Activated naive CD4-positive, alpha-beta T cell treated with anti-CD3 and anti-CD28 coated beads, Interleukin-2, amount 10 ng/mL, durations not matched to agents 7 days and 5 days (primary cell): ENCODE measurements around the gene SIGMAR1.
"Not testable (repeated sequence)": the region's sequence is repeated elsewhere in the genome, so short reads cannot be mapped to it uniquely, and the experiment has no call there.

ENCODE experiments used
- CTCF ChIA-PET: fragments of 350-600 bp; sonication (Branson Sonifier 250); formaldehyde crosslinking; loops from one replicate; lab custom pipeline; 2021; ENCODE audit warnings: antibody characterized with exemption; lab: Charles Lee
- DNase-seq: peaks from one replicate; pipeline ENCODE4 v3.0.0-alpha.2; 2020
- H3K27ac Mint-ChIP-seq: one replicate; pipeline ENCODE4 v1.8.0; 2021; ENCODE audit warnings: mild to moderate bottlenecking, moderate library complexity, mixed read lengths
- H3K27me3 Mint-ChIP-seq: one replicate; pipeline ENCODE4 v1.8.0; 2021; ENCODE audit warnings: mild to moderate bottlenecking, mixed read lengths
- H3K36me3 Mint-ChIP-seq: one replicate; pipeline ENCODE4 v1.8.0; 2021; ENCODE audit warnings: mixed read lengths
- H3K4me1 Mint-ChIP-seq: one replicate; pipeline ENCODE4 v1.8.0; 2021; ENCODE audit warnings: mixed read lengths
- H3K4me3 Mint-ChIP-seq: one replicate; pipeline ENCODE4 v1.8.0; 2021; ENCODE audit warnings: mild to moderate bottlenecking, moderate library complexity, mixed read lengths
- H3K9me3 Mint-ChIP-seq: one replicate; pipeline ENCODE4 v1.8.0; 2021; ENCODE audit warnings: mixed read lengths

Gene SIGMAR1

DNA sequence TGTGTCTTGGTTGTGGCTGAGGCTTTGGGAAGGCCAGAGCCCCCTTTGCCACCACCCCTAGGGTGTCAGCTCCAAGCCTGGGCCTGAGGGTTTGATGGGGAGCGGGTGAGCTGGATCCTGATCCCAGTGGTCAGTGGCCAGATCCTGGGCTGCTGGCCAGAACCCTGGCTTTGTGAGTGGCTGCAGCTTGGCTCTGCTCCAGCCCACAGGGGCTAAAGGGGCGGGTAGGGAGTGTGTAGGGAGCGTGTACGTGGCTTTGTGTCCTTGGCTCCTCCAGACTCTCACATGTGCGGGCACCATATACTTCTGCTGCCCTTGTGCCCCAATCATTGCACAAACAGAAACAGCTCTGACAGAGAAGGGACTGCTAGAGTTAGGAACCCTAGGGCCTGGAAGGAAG lies 13.2 kb upstream of the SIGMAR1 start:
- no peaks in the 10 kb centered on the region for H3K9me3 Mint-ChIP-seq
- no peak overlapping the region for H3K27ac Mint-ChIP-seq
- H3K4me1 Mint-ChIP-seq = peaks cover 45% of the 10 kb centered on the region
- no peak overlapping the region for H3K4me3 Mint-ChIP-seq
- DNase-seq = no peak
- CTCF ChIA-PET = interaction anchor here (1.1 kb wide), 1 partner anchor 13 kb away, joined by 4 read pairs; no protein-coding TSS in a partner anchor
- H3K36me3 Mint-ChIP-seq = peaks cover 37% of the 10 kb centered on the region
- H3K27me3 Mint-ChIP-seq = no peaks in the 10 kb centered on the region

DNA sequence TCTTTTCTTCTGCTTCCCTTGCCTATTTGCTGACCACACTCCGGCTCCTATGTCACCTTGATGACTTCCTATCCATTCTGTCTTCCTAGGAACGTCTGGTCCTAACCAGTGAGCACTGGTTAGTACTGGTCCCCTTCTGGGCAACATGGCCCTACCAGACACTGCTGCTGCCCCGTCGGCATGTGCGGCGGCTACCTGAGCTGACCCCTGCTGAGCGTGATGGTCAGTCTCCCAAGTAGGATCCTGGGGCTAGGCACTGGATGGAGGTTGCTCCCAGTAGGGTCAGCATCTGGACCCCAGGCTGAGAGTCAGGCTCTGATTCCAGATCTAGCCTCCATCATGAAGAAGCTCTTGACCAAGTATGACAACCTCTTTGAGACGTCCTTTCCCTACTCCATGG lies 11.1 kb upstream of the SIGMAR1 start:
- DNase-seq = no peak
- Mint-ChIP-seq H3K4me3 (peak overlapping the region; percentile 97), H3K27me3 (no peaks in the 10 kb centered on the region), H3K36me3 (peaks cover 37% of the 10 kb centered on the region), H3K4me1 (peaks cover 46% of the 10 kb centered on the region), H3K9me3 (no peaks in the 10 kb centered on the region), H3K27ac (no peak overlapping the region)
- CTCF ChIA-PET = interaction anchor here (0.8 to 3.4 kb wide), 2 partner anchors 14 kb away, joined by 3 to 36 read pairs; partner anchors contain the start of gene CCL27

DNA sequence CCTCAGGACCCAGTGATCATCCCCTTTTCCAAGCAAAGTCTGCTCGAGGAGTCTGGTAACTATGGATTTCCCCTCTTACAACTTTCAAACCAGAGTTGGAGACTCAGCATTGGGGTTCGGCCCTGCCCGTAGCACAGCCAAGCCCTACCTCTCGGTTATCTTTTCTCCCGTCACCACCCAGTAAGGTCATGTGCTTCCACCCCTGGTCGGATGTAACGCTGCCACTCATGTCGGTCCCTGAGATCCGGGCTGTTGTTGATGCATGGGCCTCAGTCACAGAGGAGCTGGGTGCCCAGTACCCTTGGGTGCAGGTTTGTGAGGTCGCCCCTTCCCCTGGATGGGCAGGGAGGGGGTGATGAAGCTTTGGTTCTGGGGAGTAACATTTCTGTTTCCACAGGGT lies 10.1 kb upstream of the SIGMAR1 start:
- Mint-ChIP-seq H3K4me3 (peak overlapping the region; percentile 97), H3K36me3 (peaks cover 37% of the 10 kb centered on the region), H3K4me1 (peaks cover 41% of the 10 kb centered on the region), H3K27ac (peak overlapping the region; percentile 91), H3K9me3 (no peaks in the 10 kb centered on the region), H3K27me3 (no peaks in the 10 kb centered on the region)
- CTCF ChIA-PET = interaction anchor here (1.0 to 4.5 kb wide), 5 partner anchors 9 to 15 kb away, joined by 3 to 36 read pairs (median 33); partner anchors contain the start of genes CCL27 and SIGMAR1
- DNase-seq = peak; percentile 42

DNA sequence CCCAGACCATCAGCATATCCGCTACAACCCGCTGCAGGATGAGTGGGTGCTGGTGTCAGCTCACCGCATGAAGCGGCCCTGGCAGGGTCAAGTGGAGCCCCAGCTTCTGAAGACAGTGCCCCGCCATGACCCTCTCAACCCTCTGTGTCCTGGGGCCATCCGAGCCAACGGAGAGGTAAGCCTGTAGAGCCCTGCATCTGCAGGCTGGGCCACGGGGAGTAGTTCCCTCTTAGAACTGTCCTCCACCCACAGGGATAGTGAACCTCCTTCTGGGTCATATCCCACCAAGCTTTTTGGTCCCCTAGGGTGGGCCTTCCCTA lies 9.5 kb upstream of the SIGMAR1 start:
- Mint-ChIP-seq H3K9me3 (no peaks in the 10 kb centered on the region), H3K4me1 (peaks cover 36% of the 10 kb centered on the region), H3K27me3 (no peaks in the 10 kb centered on the region), H3K36me3 (peaks cover 34% of the 10 kb centered on the region), H3K4me3 (peak overlapping the region; percentile 97), H3K27ac (peak overlapping the region; percentile 91)
- CTCF ChIA-PET = interaction anchor here (0.6 to 4.5 kb wide), 9 partner anchors 9 to 1300 kb away, joined by 3 to 36 read pairs (median 7); partner anchors contain the start of genes CCL27, DCTN3 and SIGMAR1
- DNase-seq = no peak

DNA sequence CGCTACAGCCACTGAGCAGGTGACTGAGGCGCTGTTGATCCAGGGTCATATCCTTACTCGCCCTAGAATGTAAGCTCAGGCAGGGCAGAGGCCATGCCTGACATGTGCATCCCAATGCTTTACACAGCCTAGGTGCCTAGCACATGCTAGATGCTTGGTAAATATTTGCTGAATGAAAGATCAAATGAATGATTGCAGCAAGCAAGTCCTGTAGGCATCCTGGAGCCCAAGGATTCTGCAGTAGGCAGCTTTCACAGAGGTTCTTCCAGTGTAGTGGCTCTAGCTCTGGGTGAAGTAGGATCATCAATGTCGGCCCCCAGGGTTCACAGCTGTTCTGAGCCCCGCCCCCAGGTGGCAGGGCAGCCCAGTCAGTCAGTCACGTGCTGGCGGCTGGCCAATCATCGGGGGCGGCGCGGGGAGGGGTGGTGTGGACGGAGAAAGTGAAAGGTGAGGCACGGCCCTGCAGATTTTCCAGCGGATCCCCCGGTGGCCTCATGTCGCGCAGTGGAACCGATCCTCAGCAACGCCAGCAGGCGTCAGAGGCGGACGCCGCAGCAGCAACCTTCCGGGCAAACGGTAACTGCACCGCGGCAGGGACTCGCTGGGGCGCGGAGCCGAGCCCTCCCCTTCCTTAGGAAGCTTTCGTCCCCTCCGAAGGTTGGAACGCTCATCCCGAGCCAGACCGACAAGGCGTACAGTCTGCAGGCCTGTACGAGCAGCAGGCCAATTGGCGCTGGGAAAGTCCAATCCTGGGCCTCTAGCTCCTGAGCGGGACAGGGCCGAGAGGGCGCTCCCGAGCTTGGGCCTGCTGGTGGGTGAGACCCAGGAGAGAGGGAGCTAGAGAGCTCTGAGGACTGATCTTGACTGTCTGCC lies 8.9 kb upstream of the SIGMAR1 start, which contains the start of gene GALT:
Gene GALT, plus strand, starts transcription at position 465 of the 873 bp plus-strand sequence. Its CDS starts 30 bp downstream, at position 495.
- Mint-ChIP-seq H3K4me1 (peaks cover 34% of the 10 kb centered on the region), H3K36me3 (peaks cover 34% of the 10 kb centered on the region), H3K27ac (peak within 1 kb of the TSS; percentile 91), H3K9me3 (no peaks in the 10 kb centered on the region), H3K27me3 (no peaks in the 10 kb centered on the region), H3K4me3 (peak within 1 kb of the TSS; percentile 97)
- CTCF ChIA-PET = interaction anchor here (0.6 to 4.5 kb wide), 11 partner anchors 8 to 1301 kb away, joined by 3 to 36 read pairs (median 5); partner anchors contain the start of genes CCL27, DCTN3 and SIGMAR1
- DNase-seq = peak; percentile 99

DNA sequence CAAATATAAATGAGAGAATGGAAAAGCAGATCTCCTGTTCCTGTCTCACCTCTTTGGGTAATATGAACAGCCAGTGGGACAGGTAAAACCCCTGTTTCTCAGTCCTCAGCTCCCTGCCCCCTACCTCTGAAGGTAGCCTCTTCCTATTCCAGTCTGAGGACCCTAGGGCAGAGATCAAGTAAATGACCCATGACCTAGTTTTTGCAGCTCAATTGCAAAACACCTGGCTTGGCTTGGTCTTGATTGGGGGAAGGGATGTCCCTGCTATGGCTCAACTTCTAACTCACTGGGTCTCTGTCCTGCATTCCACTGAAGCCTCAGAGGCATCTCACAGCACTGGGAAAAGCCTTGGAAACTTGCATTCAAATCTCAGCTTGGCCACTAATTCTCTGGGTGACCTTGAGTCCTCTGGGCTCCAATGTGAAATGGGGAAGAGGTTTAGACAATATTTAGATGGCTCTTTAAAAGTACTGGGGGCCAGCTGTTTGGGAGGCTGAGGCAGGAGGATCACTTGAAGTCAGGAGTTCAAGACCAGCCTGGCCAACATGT lies 7.3 kb upstream of the SIGMAR1 start:
- no peak for DNase-seq
- CTCF ChIA-PET = interaction anchor here (0.9 to 4.5 kb wide), 3 partner anchors 10 to 20 kb away, joined by 3 to 33 read pairs (median 4); no protein-coding TSS in a partner anchor
- no peak overlapping the region for H3K27ac Mint-ChIP-seq
- H3K36me3 Mint-ChIP-seq = peaks cover 29% of the 10 kb centered on the region
- peaks cover 33% of the 10 kb centered on the region for H3K4me1 Mint-ChIP-seq
- H3K4me3 Mint-ChIP-seq = no peak overlapping the region
- H3K9me3 Mint-ChIP-seq = no peaks in the 10 kb centered on the region
- no peaks in the 10 kb centered on the region for H3K27me3 Mint-ChIP-seq

DNA sequence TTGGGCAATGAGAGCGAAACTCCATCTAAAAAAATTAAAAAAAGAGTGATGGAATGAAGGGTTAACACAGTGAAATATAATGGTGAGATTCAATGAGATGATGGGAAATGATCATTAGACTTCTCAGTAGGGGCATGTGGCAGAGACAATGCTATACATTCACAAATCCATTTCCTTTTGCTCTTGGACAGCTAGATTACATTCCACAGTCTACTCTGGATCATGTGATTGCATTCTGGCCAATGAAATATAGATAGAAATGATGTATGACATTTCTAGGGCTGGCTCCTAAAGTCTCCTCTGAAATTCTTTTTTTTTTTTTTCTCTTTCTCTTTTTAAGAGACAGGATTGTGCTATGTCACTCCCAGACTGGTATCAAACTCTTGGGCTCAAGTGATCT lies 5.1 kb upstream of the SIGMAR1 start:
- no peak for DNase-seq
- peaks cover 8% of the 10 kb centered on the region for H3K36me3 Mint-ChIP-seq
- CTCF ChIA-PET = interaction anchor here (1.4 kb wide), 1 partner anchor 9 kb away, joined by 9 read pairs; no protein-coding TSS in a partner anchor
- H3K4me3 Mint-ChIP-seq = no peak overlapping the region
- no peaks in the 10 kb centered on the region for H3K9me3 Mint-ChIP-seq
- H3K4me1 Mint-ChIP-seq = peaks cover 29% of the 10 kb centered on the region
- peak overlapping the region; percentile 21 for H3K27ac Mint-ChIP-seq
- no peaks in the 10 kb centered on the region for H3K27me3 Mint-ChIP-seq

DNA sequence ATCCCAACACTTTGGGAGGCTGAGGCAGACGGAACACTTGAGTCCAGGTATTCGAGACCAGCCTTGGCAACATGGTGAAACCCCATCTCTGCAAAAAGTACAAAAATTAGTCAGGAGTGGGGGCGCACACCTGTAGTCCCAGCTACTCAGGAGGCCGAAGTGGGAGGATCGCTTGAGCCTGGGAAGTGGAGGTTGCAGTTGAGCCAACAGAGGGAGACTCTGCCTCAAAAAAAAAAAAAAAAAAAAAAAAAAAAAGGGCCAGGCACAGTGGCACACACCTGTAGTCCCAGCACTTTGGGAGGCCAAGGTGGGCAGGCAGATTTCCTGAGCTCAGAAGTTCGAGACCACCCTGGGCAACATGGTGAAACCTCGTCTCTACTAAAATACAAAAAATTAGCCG lies 1.7 kb upstream of the SIGMAR1 start:
- not testable (repeated sequence) for H3K27me3 Mint-ChIP-seq, DNase-seq, H3K27ac Mint-ChIP-seq, H3K4me3 Mint-ChIP-seq, H3K9me3 Mint-ChIP-seq
- CTCF ChIA-PET = interaction anchor here (3.4 kb wide), 1 partner anchor 8 kb away, joined by 36 read pairs; the partner anchor contains the start of gene GALT
- peaks cover 12% of the 10 kb centered on the region for H3K36me3 Mint-ChIP-seq
- H3K4me1 Mint-ChIP-seq = peaks cover 36% of the 10 kb centered on the region

DNA sequence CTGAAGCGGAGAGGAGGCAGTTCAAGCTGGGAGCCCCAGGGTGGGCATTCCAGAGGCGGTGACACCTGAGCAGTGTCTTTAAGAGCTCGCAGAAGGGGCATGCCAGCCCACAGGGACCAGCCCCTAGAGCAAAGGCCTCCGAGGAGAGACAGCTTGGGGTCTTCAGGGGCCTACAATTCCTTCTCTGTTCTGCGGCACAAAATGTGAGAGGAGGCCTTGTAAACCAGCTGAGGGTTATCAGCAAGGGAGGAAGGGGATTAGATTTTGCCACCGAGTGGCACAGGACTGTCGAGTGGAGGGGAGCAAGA lies 505 bp upstream of the SIGMAR1 start:
- Mint-ChIP-seq H3K36me3 (peaks cover 12% of the 10 kb centered on the region), H3K27me3 (no peaks in the 10 kb centered on the region), H3K9me3 (no peaks in the 10 kb centered on the region), H3K27ac (peak overlapping the region; percentile 89), H3K4me3 (peak overlapping the region; percentile 88), H3K4me1 (peaks cover 42% of the 10 kb centered on the region)
- CTCF ChIA-PET = interaction anchor here (0.9 to 9.9 kb wide), 10 partner anchors 9 to 347 kb away, joined by 3 to 130 read pairs (median 4); partner anchors contain the start of genes DCTN3, GALT and RPP25L
- no peak for DNase-seq

DNA sequence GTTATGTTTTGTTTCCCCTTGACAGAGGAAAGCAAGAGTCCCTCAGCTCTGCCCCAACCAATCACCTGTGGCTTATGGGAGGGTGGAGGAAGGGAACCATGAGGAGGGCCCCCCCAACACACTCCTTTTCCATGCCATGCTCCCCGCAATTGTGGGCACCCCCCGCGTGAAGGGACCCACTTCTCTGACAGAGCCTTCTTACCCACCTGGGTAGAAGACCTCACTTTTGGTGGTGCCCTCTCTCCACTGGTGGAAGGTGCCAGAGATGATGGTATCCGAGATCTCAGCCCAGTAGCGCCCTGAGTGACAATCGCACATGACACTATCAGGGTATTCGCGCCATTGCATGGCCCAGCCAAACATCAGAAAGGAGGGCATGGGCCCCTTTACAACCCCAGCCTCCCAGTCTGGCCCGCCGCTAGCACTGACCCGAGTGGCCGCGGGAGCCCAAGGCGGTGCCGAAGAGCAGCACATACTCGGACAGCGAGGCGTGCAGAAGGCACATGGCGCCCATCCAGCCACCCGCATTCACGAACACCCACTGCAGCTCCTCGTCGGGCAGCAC lies 714 bp downstream of the SIGMAR1 start:
- peak overlapping the region; percentile 83 for H3K27ac Mint-ChIP-seq
- DNase-seq = peak; percentile 30
- H3K36me3 Mint-ChIP-seq = peaks cover 12% of the 10 kb centered on the region
- H3K27me3 Mint-ChIP-seq = no peaks in the 10 kb centered on the region
- H3K4me1 Mint-ChIP-seq = peaks cover 42% of the 10 kb centered on the region
- CTCF ChIA-PET = interaction anchor here (0.9 to 9.9 kb wide), 7 partner anchors 10 to 348 kb away, joined by 3 to 130 read pairs (median 7); partner anchors contain the start of genes DCTN3, GALT and RPP25L
- H3K9me3 Mint-ChIP-seq = no peaks in the 10 kb centered on the region
- peak overlapping the region; percentile 88 for H3K4me3 Mint-ChIP-seq

DNA sequence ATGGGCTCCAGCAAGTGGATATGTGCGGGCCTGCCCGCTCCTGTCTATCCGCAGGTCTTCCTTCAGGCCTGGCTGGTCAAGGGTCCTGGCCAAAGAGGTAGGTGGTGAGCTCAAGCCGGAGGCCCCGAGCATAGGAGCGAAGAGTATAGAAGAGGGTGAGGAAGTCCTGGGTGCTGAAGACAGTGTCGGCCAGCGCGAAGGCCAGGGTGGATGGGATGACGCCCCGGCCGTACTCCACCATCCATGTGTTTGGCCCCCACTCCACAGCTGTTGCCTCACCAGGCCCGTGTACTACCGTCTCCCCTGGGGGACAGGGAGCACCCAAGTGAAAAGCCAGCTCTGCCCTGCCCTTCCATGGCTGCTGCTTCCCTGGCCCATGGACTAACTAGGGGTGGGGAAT lies 2.0 kb downstream of the SIGMAR1 start:
- H3K9me3 Mint-ChIP-seq = no peaks in the 10 kb centered on the region
- H3K27ac Mint-ChIP-seq = no peak overlapping the region
- no peak for DNase-seq
- CTCF ChIA-PET = interaction anchor here (0.7 to 9.9 kb wide), 7 partner anchors 11 to 112 kb away, joined by 3 to 130 read pairs (median 33); partner anchors contain the start of genes DCTN3, ENHO, GALT and RPP25L
- H3K4me1 Mint-ChIP-seq = peaks cover 42% of the 10 kb centered on the region
- peak overlapping the region; percentile 59 for H3K4me3 Mint-ChIP-seq
- H3K36me3 Mint-ChIP-seq = peaks cover 12% of the 10 kb centered on the region
- H3K27me3 Mint-ChIP-seq = peaks cover 9% of the 10 kb centered on the region

DNA sequence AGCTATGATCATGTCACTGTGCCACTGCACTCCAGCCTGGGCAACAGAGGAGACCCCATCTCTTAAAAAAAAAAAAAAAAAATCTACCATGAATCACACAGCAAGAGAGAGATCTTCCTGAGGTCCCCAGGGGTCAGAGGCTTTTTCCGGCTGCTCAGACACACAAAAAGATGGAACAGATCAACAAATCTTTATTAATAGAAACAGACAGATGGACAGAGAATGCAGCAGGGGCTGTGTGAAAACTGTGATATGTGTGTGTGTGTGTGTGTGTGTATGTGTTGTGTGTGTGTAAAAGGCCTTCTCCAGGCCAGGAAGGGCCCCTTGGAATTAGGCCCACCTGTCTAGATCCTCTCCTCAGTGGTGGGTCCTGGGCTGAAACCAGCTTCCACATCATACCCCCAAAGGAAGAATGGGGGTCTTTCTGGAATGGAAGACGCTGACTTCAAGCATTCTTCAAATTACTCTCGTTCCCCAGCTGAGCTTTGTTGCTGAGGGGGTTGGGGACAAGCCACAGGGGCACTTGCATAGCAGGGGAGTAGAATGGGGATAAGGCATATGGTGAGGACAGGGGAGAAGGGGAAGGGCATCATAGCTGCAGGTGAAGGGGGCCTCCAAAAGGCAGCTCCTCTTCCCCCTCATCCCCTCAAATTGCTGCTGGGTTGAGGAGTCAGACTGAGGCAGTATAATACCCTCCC lies 2.9 kb downstream of the SIGMAR1 start:
- H3K27ac Mint-ChIP-seq = no peak overlapping the region
- CTCF ChIA-PET = interaction anchor here (0.7 to 9.9 kb wide), 19 partner anchors 8 to 303 kb away, joined by 3 to 130 read pairs (median 5); partner anchors contain the start of genes DCTN3, GALT and RPP25L
- H3K4me3 Mint-ChIP-seq = no peak overlapping the region
- H3K4me1 Mint-ChIP-seq = peaks cover 46% of the 10 kb centered on the region
- no peaks in the 10 kb centered on the region for H3K9me3 Mint-ChIP-seq
- H3K36me3 Mint-ChIP-seq = peaks cover 12% of the 10 kb centered on the region
- DNase-seq = no peak
- H3K27me3 Mint-ChIP-seq = peaks cover 17% of the 10 kb centered on the region

DNA sequence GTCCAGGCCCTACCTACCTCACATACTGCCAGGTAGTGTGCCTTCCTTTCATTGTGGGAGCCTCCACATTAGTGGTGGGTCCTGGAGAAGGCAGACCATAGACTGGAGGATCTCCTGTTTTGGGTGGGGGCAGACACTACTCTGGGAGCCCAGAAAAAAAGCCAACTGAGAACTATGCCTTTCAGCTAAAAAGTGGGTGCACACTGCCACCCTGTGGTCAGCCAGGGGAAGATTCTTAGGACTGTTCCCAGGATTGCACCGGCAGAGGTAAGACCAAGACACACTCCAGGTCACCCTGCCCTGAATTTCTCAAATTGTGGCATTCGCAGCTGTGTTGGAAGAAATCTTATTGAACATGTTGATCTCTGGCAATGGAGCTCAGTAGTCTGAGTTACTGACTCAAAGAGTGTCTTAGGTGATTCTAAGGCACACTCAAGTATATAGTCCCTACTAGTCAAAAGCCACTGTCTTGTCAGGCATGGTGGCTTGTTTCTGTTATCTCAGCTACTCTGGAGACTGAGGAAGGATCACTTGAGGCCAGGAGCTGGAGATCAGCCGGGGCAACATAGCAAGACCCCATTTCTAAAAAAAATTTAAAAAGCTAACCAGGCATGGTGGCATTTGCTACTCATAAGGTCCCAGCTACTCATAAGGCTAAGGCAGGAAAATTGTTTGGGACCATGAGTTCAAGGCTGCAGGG lies 3.6 kb downstream of the SIGMAR1 start:
- Mint-ChIP-seq H3K36me3 (peaks cover 12% of the 10 kb centered on the region), H3K9me3 (no peaks in the 10 kb centered on the region), H3K27me3 (peaks cover 24% of the 10 kb centered on the region), H3K4me1 (peaks cover 50% of the 10 kb centered on the region), H3K4me3 (no peak overlapping the region), H3K27ac (no peak overlapping the region)
- CTCF ChIA-PET = interaction anchor here (0.6 to 9.9 kb wide), 18 partner anchors 9 to 302 kb away, joined by 3 to 130 read pairs (median 6); partner anchors contain the start of genes DCTN3, GALT and RPP25L
- peak; percentile 87 for DNase-seq
